ENCODE measurements around the gene FYN.

Gene FYN

GRCh38 chr6:111747396-111747795, 125.9 kb downstream of the FYN start:
- Histone ChIP-seq H3K9me3 (ENCODE audit: insufficient read depth, low read length) (no peaks in the 10 kb centered on the region), H3F3A (ENCODE audit: insufficient read depth) (no peaks in the 10 kb centered on the region), H4K20me1 (ENCODE audit: low read depth, low read length) (no peaks in the 10 kb centered on the region), H3K4me3 (ENCODE audit: insufficient read depth, low read length, poor library complexity, severe bottlenecking) (no peak overlapping the region), H3K27ac (ENCODE audit: low read depth, low read length) (no peak overlapping the region), H3K27me3 (ENCODE audit: low read length) (no peaks in the 10 kb centered on the region), H3K36me3 (ENCODE audit: low read length) (no peaks in the 10 kb centered on the region), H2AFZ (ENCODE audit: low read depth, low read length, severe bottlenecking) (no peak overlapping the region), H3K9ac (ENCODE audit: low read length) (no peak overlapping the region), H3K4me2 (ENCODE audit: low read depth, low read length, poor library complexity, severe bottlenecking) (no peak overlapping the region), H3K79me2 (ENCODE audit: insufficient read depth, low read length) (no peaks in the 10 kb centered on the region), H3K9me2 (replicated peaks; ENCODE audit: insufficient read depth, low read length) (no peaks in the 10 kb centered on the region)
- TF ChIP-seq CTCF (IDR thresholded peaks at IDR 0.05; ENCODE audit: insufficient read depth, low read length, poor library complexity, severe bottlenecking) (no peak), EZH2phosphoT487 (conservative IDR thresholded peaks at IDR 0.05; ENCODE audit: low read length) (no peak)

GRCh38 chr6:111746983-111747382, 126.3 kb downstream of the FYN start:
- H3K9me2 ChIP-seq (replicated peaks; ENCODE audit: insufficient read depth, low read length), result no peaks in the 10 kb centered on the region
- H3K4me2 ChIP-seq (ENCODE audit: low read depth, low read length, poor library complexity, severe bottlenecking), result no peak overlapping the region
- no peak overlapping the region for H3K9ac ChIP-seq (ENCODE audit: low read length)
- TF ChIP-seq CTCF (IDR thresholded peaks at IDR 0.05; ENCODE audit: insufficient read depth, low read length, poor library complexity, severe bottlenecking), result no peak
- TF ChIP-seq EZH2phosphoT487 (conservative IDR thresholded peaks at IDR 0.05; ENCODE audit: low read length), result no peak
- H3K9me3 ChIP-seq (ENCODE audit: insufficient read depth, low read length), result no peaks in the 10 kb centered on the region
- H3K27ac ChIP-seq (ENCODE audit: low read depth, low read length), result no peak overlapping the region
- no peak overlapping the region for H2AFZ ChIP-seq (ENCODE audit: low read depth, low read length, severe bottlenecking)
- H3K27me3 ChIP-seq (ENCODE audit: low read length), result no peaks in the 10 kb centered on the region
- no peak overlapping the region for H3K4me3 ChIP-seq (ENCODE audit: insufficient read depth, low read length, poor library complexity, severe bottlenecking)
- no peaks in the 10 kb centered on the region for H3F3A ChIP-seq (ENCODE audit: insufficient read depth)
- no peaks in the 10 kb centered on the region for H3K36me3 ChIP-seq (ENCODE audit: low read length)
- H3K79me2 ChIP-seq (ENCODE audit: insufficient read depth, low read length), result no peaks in the 10 kb centered on the region
- no peaks in the 10 kb centered on the region for H4K20me1 ChIP-seq (ENCODE audit: low read depth, low read length)

GRCh38 chr6:111745636-111746035, 127.6 kb downstream of the FYN start:
- no peak for TF ChIP-seq CTCF (IDR thresholded peaks at IDR 0.05; ENCODE audit: insufficient read depth, low read length, poor library complexity, severe bottlenecking)
- Histone ChIP-seq H3K4me2 (ENCODE audit: low read depth, low read length, poor library complexity, severe bottlenecking) (no peak overlapping the region), H3K79me2 (ENCODE audit: insufficient read depth, low read length) (no peaks in the 10 kb centered on the region), H3K9me3 (ENCODE audit: insufficient read depth, low read length) (no peaks in the 10 kb centered on the region), H2AFZ (ENCODE audit: low read depth, low read length, severe bottlenecking) (no peak overlapping the region), H3K9ac (ENCODE audit: low read length) (no peak overlapping the region), H3F3A (ENCODE audit: insufficient read depth) (no peaks in the 10 kb centered on the region), H3K4me3 (ENCODE audit: insufficient read depth, low read length, poor library complexity, severe bottlenecking) (no peak overlapping the region), H4K20me1 (ENCODE audit: low read depth, low read length) (no peaks in the 10 kb centered on the region), H3K36me3 (ENCODE audit: low read length) (no peaks in the 10 kb centered on the region), H3K27ac (ENCODE audit: low read depth, low read length) (no peak overlapping the region), H3K9me2 (replicated peaks; ENCODE audit: insufficient read depth, low read length) (no peaks in the 10 kb centered on the region), H3K27me3 (ENCODE audit: low read length) (no peaks in the 10 kb centered on the region)

GRCh38 chr6:111745186-111745585, 128.1 kb downstream of the FYN start:
- Histone ChIP-seq H3K36me3 (ENCODE audit: low read length) (no peaks in the 10 kb centered on the region), H3K4me3 (ENCODE audit: insufficient read depth, low read length, poor library complexity, severe bottlenecking) (no peak overlapping the region), H3K9ac (ENCODE audit: low read length) (no peak overlapping the region), H3F3A (ENCODE audit: insufficient read depth) (no peaks in the 10 kb centered on the region), H3K27me3 (ENCODE audit: low read length) (no peaks in the 10 kb centered on the region), H3K27ac (ENCODE audit: low read depth, low read length) (no peak overlapping the region), H3K4me2 (ENCODE audit: low read depth, low read length, poor library complexity, severe bottlenecking) (no peak overlapping the region), H3K79me2 (ENCODE audit: insufficient read depth, low read length) (no peaks in the 10 kb centered on the region), H2AFZ (ENCODE audit: low read depth, low read length, severe bottlenecking) (no peak overlapping the region), H4K20me1 (ENCODE audit: low read depth, low read length) (no peaks in the 10 kb centered on the region), H3K9me3 (ENCODE audit: insufficient read depth, low read length) (no peaks in the 10 kb centered on the region), H3K9me2 (replicated peaks; ENCODE audit: insufficient read depth, low read length) (no peaks in the 10 kb centered on the region)
- no peak for TF ChIP-seq CTCF (IDR thresholded peaks at IDR 0.05; ENCODE audit: insufficient read depth, low read length, poor library complexity, severe bottlenecking)
- no peak for TF ChIP-seq EZH2phosphoT487 (conservative IDR thresholded peaks at IDR 0.05; ENCODE audit: low read length)

All from SU-DHL-6 (cell line).